Measurements from ENCODE around the gene RFFL.

RFFL gene

DNA sequence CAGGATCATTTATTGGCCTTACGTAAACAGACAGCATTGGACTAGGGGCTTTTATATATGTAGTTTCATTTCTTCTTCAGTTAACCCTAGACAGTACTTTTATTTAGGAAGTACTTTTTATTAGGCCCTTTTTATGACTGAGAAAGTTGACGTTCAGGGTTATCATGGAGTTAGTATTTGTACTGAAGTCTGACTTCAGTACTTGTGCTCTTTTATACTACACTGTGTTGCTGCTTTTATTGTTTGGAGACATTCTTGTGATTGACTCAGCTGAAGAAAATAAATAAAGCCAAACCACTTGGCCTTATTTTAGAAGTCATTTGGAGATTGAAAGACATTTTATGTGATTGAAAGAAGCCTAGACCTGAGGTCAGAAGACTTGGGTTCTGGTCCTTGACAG lies 76.3 kb downstream of the RFFL start:
- no peak for DNase-seq (ENCODE audit: low read depth, low spot score)
- H3K4me3 ChIP-seq (ENCODE audit: low read length), result no peak overlapping the region

DNA sequence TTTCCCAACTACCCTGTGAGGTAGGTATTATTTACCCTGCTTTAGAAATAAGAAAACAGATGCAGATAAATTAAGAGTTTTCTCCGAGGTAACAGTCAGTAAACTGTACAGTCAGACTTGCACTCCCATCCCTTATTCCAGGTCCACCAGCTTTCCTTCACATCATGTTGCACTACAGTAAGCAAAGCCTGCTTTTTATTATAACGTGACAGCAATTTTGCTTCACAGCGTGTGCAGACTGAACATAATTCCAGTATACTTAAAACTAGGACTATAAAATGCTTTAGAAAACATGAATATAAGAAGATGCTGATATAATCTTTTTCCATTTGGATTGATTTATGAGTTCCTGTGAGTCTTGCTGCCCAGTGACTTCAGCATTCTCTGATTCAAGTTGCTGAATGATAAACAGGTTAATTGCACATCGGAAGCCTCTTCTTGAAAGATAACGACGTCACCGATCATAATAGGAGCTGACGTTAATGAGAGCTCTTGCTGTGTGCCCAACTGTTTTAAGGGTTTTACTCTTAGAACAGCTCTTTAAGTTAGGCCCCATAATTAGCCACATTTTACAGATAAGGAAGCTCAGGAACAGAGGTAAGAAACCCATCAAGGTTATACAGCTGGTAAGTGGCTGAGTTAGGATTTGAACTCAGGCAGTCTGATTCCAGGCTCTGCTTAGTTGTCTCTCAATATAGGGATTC lies 81.8 kb downstream of the RFFL start:
- DNase-seq (ENCODE audit: low read depth, low spot score), result no peak

DNA sequence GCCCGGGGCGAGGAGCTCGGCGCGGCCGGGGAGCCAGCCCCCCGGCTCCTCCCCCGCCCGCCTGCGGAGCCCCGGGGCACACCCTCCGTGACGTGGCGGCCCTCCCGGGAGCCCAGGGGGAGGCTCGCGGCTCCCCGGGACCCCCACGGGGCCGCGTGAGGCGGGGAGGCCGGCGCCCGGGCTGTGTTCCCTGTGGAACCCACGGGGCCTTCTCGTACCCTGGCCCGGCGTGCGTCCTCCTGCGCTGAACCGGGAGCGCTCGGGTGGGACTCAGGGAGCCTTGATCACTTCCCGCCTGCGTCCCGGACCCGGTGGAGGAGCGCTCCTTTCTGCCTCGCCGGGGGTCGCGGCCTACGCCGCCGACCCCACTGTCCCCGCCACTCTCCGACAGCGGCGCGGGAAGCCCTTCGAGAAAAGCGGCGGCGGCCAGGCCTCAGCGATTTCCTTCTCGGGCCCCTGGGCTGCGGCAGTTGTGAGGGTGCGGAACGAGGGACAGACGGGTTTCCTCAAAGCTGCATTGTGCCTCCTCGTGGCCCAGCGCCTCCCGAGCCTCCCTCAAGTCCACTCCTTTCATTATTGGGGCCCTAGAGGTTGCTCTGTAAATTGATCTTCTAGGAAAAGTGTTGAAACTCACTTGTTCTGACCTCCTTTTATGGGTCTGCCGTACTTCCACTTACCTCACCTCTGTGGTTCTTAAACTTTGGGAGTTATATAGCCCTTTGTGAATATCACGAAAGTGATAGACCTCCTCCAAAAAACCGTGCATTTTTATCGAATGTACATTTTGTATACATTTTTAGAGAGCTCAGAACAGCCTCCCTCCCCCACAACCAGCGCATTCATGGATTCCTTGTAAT lies 82.6 kb downstream of the RFFL start:
- DNase-seq (ENCODE audit: low read depth, low spot score), result no peak

More for the DNA sequence above, 81.8 kb downstream of the RFFL start:
- H3K4me3 ChIP-seq (ENCODE audit: low read length), result peak overlapping the region; percentile 85

DNA sequence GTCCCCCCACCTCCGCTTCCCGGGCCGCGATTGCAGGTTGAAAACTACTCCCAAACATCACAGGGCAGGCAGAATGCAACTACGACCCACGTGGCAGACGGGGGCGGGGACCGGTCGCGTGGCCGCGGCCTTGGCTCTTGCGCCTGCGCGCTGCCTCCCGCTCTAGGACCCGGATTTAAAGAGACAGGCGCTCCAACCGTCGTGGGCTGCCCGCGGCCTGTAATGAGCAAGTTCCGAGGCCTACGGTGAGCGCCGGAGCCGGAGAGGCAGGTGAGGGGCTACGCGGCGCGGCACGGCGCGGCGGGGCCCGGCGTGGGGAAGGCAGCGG lies 83.2 kb downstream of the RFFL start, which contains the start of gene LIG3:
Gene LIG3 (plus strand): TSS at position 160 of the 328 bp plus-strand sequence. CDS start 2,494 bp downstream, outside the sequence.
- peak within 1 kb of the TSS; percentile 85 for H3K4me3 ChIP-seq (ENCODE audit: low read length)

More for the DNA sequence above, 82.6 kb downstream of the RFFL start:
- H3K4me3 ChIP-seq (ENCODE audit: low read length), result peak overlapping the region; percentile 85

DNA sequence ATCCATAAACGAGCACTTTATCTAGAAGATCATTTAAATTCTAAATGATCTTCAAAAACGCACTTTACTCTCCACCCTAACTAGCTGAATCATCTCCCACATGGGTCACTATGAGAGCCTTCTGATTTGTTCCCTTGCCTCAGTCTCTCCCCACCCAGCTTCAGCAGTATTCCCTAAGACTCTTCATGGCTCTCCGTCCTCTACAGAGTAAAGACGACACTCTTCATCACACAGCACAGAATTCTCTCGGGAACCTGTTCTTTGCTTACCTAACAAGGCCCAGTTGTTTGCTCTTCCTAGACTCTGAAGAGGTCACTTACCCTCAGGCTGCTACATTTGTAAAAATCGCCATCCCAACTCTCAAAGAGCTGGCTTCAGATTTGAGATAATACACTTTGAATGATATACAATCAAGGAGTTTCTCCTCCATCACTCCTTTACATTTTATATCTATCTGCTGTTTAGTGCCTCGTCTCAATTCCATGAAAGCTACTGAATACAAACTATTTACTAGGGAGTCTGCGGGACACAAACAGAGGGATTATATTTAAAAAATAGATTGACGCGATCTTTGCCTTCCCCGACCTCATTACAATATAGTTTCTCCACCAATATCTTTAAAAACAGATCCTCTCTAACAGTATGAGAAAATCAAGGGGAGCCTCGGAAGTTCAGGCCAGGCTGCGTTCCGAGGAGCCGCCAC lies 83.7 kb downstream of the RFFL start:
- peak overlapping the region; percentile 85 for H3K4me3 ChIP-seq (ENCODE audit: low read length)
- DNase-seq (ENCODE audit: low read depth, low spot score), result no peak

More for the DNA sequence above, 83.2 kb downstream of the RFFL start, which contains the start of gene LIG3:
- DNase-seq (ENCODE audit: low read depth, low spot score), result peak; percentile 92

DNA sequence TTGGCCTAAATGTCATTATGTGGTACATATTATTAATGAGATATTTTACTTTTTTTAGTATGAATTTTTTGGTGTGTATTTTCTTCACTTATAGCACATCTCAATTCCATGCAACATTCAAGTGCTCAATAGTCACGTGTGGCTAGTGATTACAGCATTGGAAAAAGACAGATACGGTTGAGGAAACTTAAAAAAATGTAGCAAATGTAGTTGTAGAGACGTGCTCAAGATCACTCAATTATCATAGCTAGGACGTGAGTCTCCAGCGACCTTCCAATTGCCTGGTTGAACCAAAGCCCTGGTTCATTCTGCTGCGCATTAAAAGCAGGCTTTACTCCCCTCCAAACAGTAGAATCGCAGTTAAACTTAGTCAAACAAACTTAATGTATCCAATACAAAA lies 84.4 kb downstream of the RFFL start:
- no peak overlapping the region for H3K4me3 ChIP-seq (ENCODE audit: low read length)
- DNase-seq (ENCODE audit: low read depth, low spot score), result no peak

DNA sequence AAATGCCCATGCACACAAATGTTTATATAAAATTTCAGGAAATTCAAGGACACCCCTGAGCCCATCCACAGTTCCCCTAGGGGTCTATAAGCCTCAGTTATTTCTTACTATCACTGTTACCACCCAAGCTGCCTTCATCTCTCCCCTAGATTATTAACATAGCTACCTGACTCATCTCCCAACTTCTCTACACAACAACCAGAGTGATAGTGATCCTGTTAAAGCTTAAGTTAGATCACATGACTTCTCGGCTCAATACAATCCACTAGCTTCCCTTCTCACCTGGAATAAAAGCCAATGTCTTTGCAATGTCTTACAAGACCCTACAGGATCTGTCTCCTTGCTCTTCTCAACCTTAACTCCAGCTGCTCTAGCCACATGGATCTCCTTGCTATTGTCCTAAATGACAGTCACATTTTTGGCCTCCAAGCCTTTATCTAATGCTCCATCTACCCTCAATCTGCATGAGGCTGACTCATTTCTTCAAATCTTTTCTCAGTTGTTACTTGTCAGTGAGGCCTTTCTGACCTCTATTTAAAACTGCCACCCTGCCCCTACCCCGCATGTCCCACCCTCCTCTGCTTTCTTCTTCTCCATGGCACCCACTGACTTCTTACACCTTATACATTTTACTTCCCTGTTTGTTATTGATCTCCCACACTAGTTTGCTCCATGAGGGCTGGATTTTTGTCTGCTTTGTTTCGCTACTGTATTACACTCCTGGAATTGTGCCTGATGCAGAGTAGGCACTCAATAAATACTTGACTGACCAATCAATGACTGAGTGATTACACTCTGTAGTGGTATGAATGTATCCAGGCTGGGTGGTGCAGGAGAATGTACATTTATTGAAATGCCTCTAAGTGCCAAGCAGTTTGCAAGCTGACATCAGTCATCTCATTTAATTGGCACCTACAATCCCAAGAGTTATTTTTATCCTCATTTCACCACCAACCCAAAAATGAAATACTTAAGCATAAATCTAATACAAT lies 88.4 kb downstream of the RFFL start:
- no peak for DNase-seq (ENCODE audit: low read depth, low spot score)
- H3K4me3 ChIP-seq (ENCODE audit: low read length), result no peak overlapping the region

DNA sequence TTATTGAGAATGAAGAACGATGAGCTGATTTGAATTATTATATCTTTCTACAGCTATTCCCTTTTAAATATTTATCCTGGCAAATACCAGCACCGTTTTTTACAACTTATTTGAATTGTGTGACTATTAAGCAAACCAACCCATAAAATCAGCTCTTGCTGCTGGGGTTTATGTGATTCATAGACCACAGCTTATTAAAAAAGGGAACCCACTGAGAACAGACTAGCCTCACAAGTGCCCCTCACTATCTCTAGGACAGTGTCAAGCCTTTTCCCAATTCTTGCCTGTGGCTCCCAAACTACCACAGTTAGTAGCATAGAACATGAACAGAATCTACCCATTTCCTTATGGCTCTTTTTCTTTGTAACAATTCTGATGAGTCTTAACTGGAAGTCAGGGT lies 89.3 kb downstream of the RFFL start:
- no peak overlapping the region for H3K4me3 ChIP-seq (ENCODE audit: low read length)
- DNase-seq (ENCODE audit: low read depth, low spot score), result no peak

DNA sequence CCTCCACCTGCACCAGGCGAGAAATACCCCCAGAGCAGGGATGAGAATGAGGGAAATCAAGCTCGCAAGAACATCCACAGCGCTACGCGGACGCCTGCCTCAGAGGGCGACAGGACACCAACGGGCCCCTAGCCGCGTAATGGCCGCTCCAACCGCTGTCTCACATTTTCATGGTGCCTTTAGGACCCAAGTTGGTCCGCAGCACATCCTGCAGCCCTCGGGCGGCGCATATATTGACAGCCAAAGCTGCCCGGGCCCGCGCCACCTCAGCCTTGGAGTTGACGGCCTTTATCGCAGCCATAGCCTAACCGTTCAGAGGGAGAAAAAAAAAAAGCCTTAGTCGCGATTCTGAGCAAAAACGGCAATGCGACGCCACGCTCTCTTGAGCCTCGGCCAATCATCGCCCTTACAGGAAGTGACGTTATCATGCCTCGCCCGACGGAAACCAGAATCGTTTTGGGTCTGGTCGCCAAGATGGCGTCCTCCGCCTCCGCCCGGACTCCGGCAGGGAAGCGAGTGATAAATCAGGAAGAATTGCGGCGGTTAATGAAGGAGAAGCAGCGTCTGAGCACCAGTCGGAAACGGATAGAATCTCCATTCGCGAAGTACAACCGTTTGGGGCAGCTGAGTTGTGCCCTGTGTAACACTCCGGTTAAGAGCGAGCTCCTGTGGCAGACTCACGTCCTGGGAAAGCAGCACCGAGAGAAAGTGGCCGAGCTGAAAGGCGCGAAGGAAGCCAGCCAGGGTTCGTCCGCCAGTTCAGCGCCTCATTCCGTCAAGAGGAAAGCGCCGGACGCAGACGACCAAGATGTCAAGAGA lies 102.2 kb downstream of the RFFL start, which contains the start of the genes CCT6B and ZNF830:
Gene CCT6B (minus strand): TSS at position 368 of the 819 bp plus-strand sequence. CDS start 67 bp downstream, at position 301.
Gene ZNF830 (plus strand): TSS at position 448 of the 819 bp plus-strand sequence. CDS start 27 bp downstream, at position 475.
- peak; percentile 95 for DNase-seq (ENCODE audit: low read depth, low spot score)
- peak within 1 kb of the TSS; percentile 83 for H3K4me3 ChIP-seq (ENCODE audit: low read length)

DNA sequence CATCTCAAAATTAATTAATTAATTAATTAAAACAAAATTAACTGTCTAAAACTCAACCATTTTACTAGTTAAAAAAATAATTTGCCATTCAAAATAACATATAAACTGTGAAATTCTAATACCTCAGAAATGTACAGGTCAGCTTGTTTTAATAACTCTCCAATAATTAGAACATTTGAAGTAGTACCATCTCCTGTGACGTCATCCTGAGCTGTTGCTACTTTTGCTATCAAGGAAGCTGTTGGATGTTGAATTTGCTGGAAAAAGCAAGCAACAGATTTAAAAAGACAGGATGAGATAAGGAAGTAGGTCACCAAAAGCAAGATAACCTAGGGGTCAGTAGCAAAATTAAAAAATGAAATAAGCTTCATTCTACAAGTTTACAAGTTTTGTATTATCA lies 105.1 kb downstream of the RFFL start:
- H3K4me3 ChIP-seq (ENCODE audit: low read length), result no peak overlapping the region
- no peak for DNase-seq (ENCODE audit: low read depth, low spot score)

Measured in Jurkat, Clone E6-1 (cell line).